Liver (tissue), 9 donors: Measurements from ENCODE around the gene ITGA11. TPM values are rescaled to one million over a fixed set of nuclear protein-coding genes. Genes with fewer than 3 reads are reported as not detected.

Experiments
- DNase-seq: peaks from one replicate; pipeline ENCODE4 v3.0.0-alpha.2; 2017; ENCODE audit warnings: low spot score
- H3K27ac ChIP-seq, 2 donors: one replicate each; pipeline ENCODE4 v1.7.0; 2013; ENCODE audit warnings: inconsistent platforms in 2 of 2, low read length in 2 of 2, control low read depth in 1 of 2, low read depth in 1 of 2, mild to moderate bottlenecking in 1 of 2
- H3K27me3 ChIP-seq, 4 donors: one replicate each; pipeline versions ENCODE4 v1.6.1 to v1.7.0; 2013; ENCODE audit warnings: low read length in 3 of 4, inconsistent platforms in 1 of 4, mild to moderate bottlenecking in 1 of 4, moderate library complexity in 1 of 4; ENCODE audit not compliant: control insufficient read depth in 4 of 4, insufficient read depth in 4 of 4
- H3K36me3 ChIP-seq, 4 donors: one replicate each; pipeline versions ENCODE4 v1.6.1 to v1.7.0; 2013; ENCODE audit warnings: low read length in 3 of 4, mild to moderate bottlenecking in 3 of 4, low read depth in 1 of 4, moderate library complexity in 1 of 4; ENCODE audit not compliant: control insufficient read depth in 4 of 4, insufficient read depth in 3 of 4
- H3K4me1 ChIP-seq, 4 donors: one replicate each; pipeline versions ENCODE4 v1.6.1 to v1.7.0; 2013; ENCODE audit warnings: low read length in 3 of 4, mild to moderate bottlenecking in 3 of 4, moderate library complexity in 1 of 4; ENCODE audit not compliant: control insufficient read depth in 4 of 4, insufficient read depth in 4 of 4
- H3K4me3 ChIP-seq, 3 donors: one replicate each; pipeline versions ENCODE4 v1.6.1 to v1.7.0; 2013; ENCODE audit warnings: low read length in 3 of 3, control low read depth in 1 of 3, low read depth in 1 of 3, mild to moderate bottlenecking in 1 of 3
- H3K9ac ChIP-seq, 2 donors: one replicate each; pipeline ENCODE4 v1.7.0; 2013; ENCODE audit warnings: low read length in 2 of 2, mild to moderate bottlenecking in 2 of 2, moderate library complexity in 2 of 2, control low read depth in 1 of 2, low read depth in 1 of 2
- H3K9me3 ChIP-seq, 4 donors: one replicate each; pipeline versions ENCODE4 v1.6.1 to v1.7.0; 2013; ENCODE audit warnings: low read length in 3 of 4; ENCODE audit not compliant: control insufficient read depth in 4 of 4
- ATF3 ChIP-seq: IDR thresholded peaks from 2 replicates; pipeline ENCODE4 v1.6.1; 2016; ENCODE audit warnings: antibody characterized with exemption
- EGR1 ChIP-seq, 2 donors: IDR thresholded peaks; 2 replicates each; pipeline ENCODE4 v1.6.1; 2016 to 2018; ENCODE audit warnings: antibody characterized with exemption in 2 of 2, low read depth in 2 of 2
- FOXA1 ChIP-seq: IDR thresholded peaks from 2 replicates; pipeline ENCODE4 v1.6.1; 2016; ENCODE audit warnings: antibody characterized with exemption
- FOXA2 ChIP-seq: IDR thresholded peaks from 2 replicates; pipeline ENCODE4 v1.6.1; 2016; ENCODE audit warnings: antibody characterized with exemption
- GABPA ChIP-seq, 2 donors: IDR thresholded peaks in 1 of 2; conservative IDR thresholded peaks in 1 of 2; 2 replicates each; pipeline ENCODE4 v1.6.1; 2016; ENCODE audit warnings: antibody characterized with exemption in 2 of 2, mild to moderate bottlenecking in 1 of 2, moderate library complexity in 1 of 2
- HNF4A ChIP-seq, 2 donors: conservative IDR thresholded peaks; 2 replicates each; pipeline ENCODE4 v1.6.1; 2016; ENCODE audit warnings: antibody characterized with exemption in 2 of 2, mild to moderate bottlenecking in 2 of 2
- HNF4G ChIP-seq: IDR thresholded peaks from 2 replicates; pipeline ENCODE4 v1.6.1; 2016; ENCODE audit warnings: antibody characterized with exemption
- JUND ChIP-seq, 2 donors: IDR thresholded peaks; 2 replicates each; pipeline ENCODE4 v1.6.1; 2016; ENCODE audit warnings: antibody characterized with exemption in 2 of 2
- MAX ChIP-seq: IDR thresholded peaks from 2 replicates; pipeline ENCODE4 v1.6.1; 2016; ENCODE audit warnings: antibody characterized with exemption
- NR2F2 ChIP-seq: IDR thresholded peaks from 2 replicates; pipeline ENCODE4 v1.6.1; 2016; ENCODE audit warnings: antibody characterized with exemption
- RAD21 ChIP-seq, 2 donors: IDR thresholded peaks; 2 replicates each; pipeline ENCODE4 v1.6.1; 2016; ENCODE audit warnings: antibody characterized with exemption in 2 of 2, mild to moderate bottlenecking in 2 of 2
- REST ChIP-seq: IDR thresholded peaks from 2 replicates; pipeline ENCODE4 v1.6.1; 2016; ENCODE audit warnings: antibody characterized with exemption, mild to moderate bottlenecking
- RXRA ChIP-seq, 2 donors: IDR thresholded peaks; 2 replicates each; pipeline ENCODE4 v1.6.1; 2017 to 2018; ENCODE audit warnings: antibody characterized with exemption in 2 of 2, mild to moderate bottlenecking in 1 of 2
- SP1 ChIP-seq: IDR thresholded peaks from 2 replicates; pipeline ENCODE4 v1.6.1; 2018; ENCODE audit warnings: antibody characterized with exemption, mild to moderate bottlenecking
- TAF1 ChIP-seq: conservative IDR thresholded peaks from 2 replicates; pipeline ENCODE4 v1.6.1; 2016; ENCODE audit warnings: antibody characterized with exemption, mild to moderate bottlenecking
- YY1 ChIP-seq: IDR thresholded peaks from 2 replicates; pipeline ENCODE4 v1.6.1; 2016; ENCODE audit warnings: antibody characterized with exemption, mild to moderate bottlenecking
- ZBTB33 ChIP-seq: IDR thresholded peaks from 2 replicates; pipeline ENCODE4 v1.6.1; 2016; ENCODE audit warnings: antibody characterized with exemption
- WGBS: extraction: QIAGEN DNeasy Blood & Tissue Kit; methylation state at CpG from one replicate; pipeline ENCODE4 v1.1.7; 2013; 5-methylcytosine and 5-hydroxymethylcytosine counted together
- polyA plus RNA-seq, 2 donors: library from polyadenylated mRNA; stranded (reverse) in 1 of 2; unstranded in 1 of 2; fragments of 200-250 nt in 1 of 2; fragments of >200 nt in 1 of 2; fragmentation: Nextera tagmentation in 1 of 2; extraction: Ambion mirVana in 1 of 2; gene quantifications; one replicate each; pipeline versions ENCODE4 v1.2.1 to v1.2.3, GENCODE V29; 2013 to 2015
- total RNA-seq, 2 donors: library from RNA; depleted of rRNA; stranded (reverse); fragments of >200 nt; gene quantifications; one replicate each; pipeline ENCODE4 v1.2.3, GENCODE V29; 2014
- TF ChIP-seq, protein P1 (sequence below): fragments of 150-350 bp; IDR thresholded peaks from 2 replicates; pipeline ENCODE4 v1.5.1; 2017; ENCODE audit warnings: improper control_type of control experiment, low read depth, low read length; ENCODE audit not compliant: missing input control
- donor health status: healthy.
- donor health status: healthy.
- donor health status: healthy.
- donor health status: healthy.
- donor health status: healthy.

ITGA11 gene
- total and polyA plus RNA-seq, 4 donors = 0.32 to 1.0 (median 0.67) TPM

DNA sequence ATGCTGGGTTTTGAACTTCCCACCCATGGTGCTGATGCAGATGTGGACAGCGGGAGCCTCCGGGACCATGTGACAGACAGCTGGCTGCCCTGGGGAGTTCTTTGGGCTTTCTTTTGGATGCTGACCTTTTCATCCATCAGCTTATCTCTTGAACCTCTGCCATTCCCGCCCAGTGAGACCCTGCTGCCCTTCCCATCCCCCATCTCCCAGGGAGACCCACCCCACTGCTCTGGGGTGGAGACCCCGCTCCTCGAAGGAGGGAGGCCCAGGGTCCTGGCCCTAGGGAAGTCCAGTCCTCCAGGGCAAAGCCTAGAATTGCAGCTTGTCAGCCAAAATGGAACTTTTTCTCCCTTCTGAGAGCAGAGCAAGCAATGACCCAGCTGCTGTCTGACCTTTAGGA is 64.0 kb downstream of the ITGA11 start:
- no peak for TF ChIP-seq RXRA (IDR thresholded peaks at IDR 0.05)
- TF ChIP-seq TAF1 = no peak
- no peak for TF ChIP-seq ATF3
- no peak for TF ChIP-seq HNF4A (conservative IDR thresholded peaks at IDR 0.05)
- TF ChIP-seq EGR1 (IDR thresholded peaks at IDR 0.05; ENCODE audit: low read depth in 2 of 2) = no peak
- TF ChIP-seq YY1 = no peak
- TF ChIP-seq, protein P1, sequence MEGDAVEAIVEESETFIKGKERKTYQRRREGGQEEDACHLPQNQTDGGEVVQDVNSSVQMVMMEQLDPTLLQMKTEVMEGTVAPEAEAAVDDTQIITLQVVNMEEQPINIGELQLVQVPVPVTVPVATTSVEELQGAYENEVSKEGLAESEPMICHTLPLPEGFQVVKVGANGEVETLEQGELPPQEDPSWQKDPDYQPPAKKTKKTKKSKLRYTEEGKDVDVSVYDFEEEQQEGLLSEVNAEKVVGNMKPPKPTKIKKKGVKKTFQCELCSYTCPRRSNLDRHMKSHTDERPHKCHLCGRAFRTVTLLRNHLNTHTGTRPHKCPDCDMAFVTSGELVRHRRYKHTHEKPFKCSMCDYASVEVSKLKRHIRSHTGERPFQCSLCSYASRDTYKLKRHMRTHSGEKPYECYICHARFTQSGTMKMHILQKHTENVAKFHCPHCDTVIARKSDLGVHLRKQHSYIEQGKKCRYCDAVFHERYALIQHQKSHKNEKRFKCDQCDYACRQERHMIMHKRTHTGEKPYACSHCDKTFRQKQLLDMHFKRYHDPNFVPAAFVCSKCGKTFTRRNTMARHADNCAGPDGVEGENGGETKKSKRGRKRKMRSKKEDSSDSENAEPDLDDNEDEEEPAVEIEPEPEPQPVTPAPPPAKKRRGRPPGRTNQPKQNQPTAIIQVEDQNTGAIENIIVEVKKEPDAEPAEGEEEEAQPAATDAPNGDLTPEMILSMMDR = no peak
- no peak for TF ChIP-seq GABPA (IDR thresholded peaks at IDR 0.05 in 1 of 2, conservative IDR thresholded peaks at IDR 0.05 in 1 of 2)
- no peak for TF ChIP-seq MAX
- TF ChIP-seq REST = no peak
- TF ChIP-seq FOXA1 = no peak
- no peak for TF ChIP-seq JUND (IDR thresholded peaks at IDR 0.05)
- TF ChIP-seq NR2F2 = no peak
- no peak for TF ChIP-seq FOXA2
- no peak for TF ChIP-seq HNF4G
- no peak for TF ChIP-seq RAD21 (IDR thresholded peaks at IDR 0.05)
- TF ChIP-seq SP1 = no peak
- TF ChIP-seq ZBTB33 = no peak
- no peak for DNase-seq
- Histone ChIP-seq H3K9me3 (no peaks in the 10 kb centered on the region), H3K27me3 (no peaks in the 10 kb centered on the region), H3K4me1 (peaks cover 0 to 3% (median 0%) of the 10 kb centered on the region in 4 donors), H3K4me3 (no peak overlapping the region), H3K36me3 (no peaks in the 10 kb centered on the region), H3K9ac (no peak overlapping the region), H3K27ac (no peak overlapping the region)
- 43% methylated on average over 5 of the region's 5 CpGs for WGBS
